GM10266 (cell line): Measurements from ENCODE around the gene AKTIP.

Experiments
- DNase-seq: peaks from one replicate; pipeline ENCODE4 v3.0.0; 2012; ENCODE audit errors: extremely low spot score
- CTCF ChIP-seq: IDR thresholded peaks from 2 replicates; pipeline ENCODE4 v1.5.1; 2012; ENCODE audit warnings: mild to moderate bottlenecking, low read depth; ENCODE audit not compliant: control insufficient read depth, insufficient read depth; ENCODE audit errors: missing control alignments

The AKTIP gene

DNA sequence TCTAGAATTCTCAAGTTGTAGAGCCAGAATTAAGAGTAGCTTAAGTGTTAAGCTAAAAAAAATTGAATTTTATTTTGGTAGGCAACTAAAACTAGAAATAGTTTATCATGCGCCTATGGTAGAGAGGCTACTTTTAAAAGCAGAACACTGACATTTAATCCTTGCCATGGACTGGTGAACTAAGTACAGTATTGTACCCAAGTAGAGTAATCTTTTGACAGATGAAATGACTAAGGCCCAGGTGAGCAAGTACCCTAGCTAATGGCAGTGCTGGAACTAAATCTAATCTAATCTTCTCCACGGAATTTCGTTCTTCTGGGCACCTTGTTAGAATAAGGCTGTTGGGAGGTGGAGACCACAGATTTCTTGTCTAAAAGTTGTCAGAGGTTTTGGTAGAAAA, 56.9 kb downstream of the AKTIP start:
- DNase-seq, result no peak
- TF ChIP-seq CTCF, result no peak

- DNase-seq, result no peak
- no peak for TF ChIP-seq CTCF
These were observed 57.5 kb downstream of the AKTIP start for GRCh38 chr16:53445534-53445933.
